HepG2 (cell line): ENCODE results near the gene CLDN24.

Experiments used
- ESRRA ChIP-seq: sonication (generic); formaldehyde crosslinking; IDR thresholded peaks from 2 replicates; pipeline ENCODE4 v1.5.1; 2020; ENCODE audit warnings: mild to moderate bottlenecking, low read depth, missing genetic modification reagents
- FOSL2 ChIP-seq: sonication (generic); formaldehyde crosslinking; IDR thresholded peaks from 2 replicates; pipeline ENCODE4 v1.4.0; 2020; ENCODE audit warnings: missing genetic modification reagents
- FOXK1 ChIP-seq: sonication (generic); formaldehyde crosslinking; IDR thresholded peaks from 2 replicates; pipeline ENCODE4 v1.4.0; 2020; ENCODE audit warnings: low read depth, missing genetic modification reagents, borderline replicate concordance
- HDAC2 ChIP-seq: sonication (generic); formaldehyde crosslinking; IDR thresholded peaks from 2 replicates; pipeline ENCODE4 v1.4.0; 2020; ENCODE audit warnings: missing genetic modification reagents
- MAFK ChIP-seq, 2 experiments: IDR thresholded peaks in 1 of 2; conservative IDR thresholded peaks in 1 of 2; 2 replicates each; pipeline ENCODE4 v1.6.1; 2011; ENCODE audit warnings: improper control_type of control experiment in 2 of 2, low read length in 2 of 2
- NCOR1 ChIP-seq: fragments of 200-600 bp; sonication (generic); IDR thresholded peaks from 2 replicates; pipeline ENCODE4 v1.7.0; 2017; ENCODE audit warnings: antibody characterized with exemption, low read length, borderline replicate concordance
- SNRNP70 ChIP-seq: fragments of 200-400 bp; formaldehyde crosslinking; IDR thresholded peaks from 2 replicates; pipeline ENCODE4 v1.6.1; 2017; ENCODE audit warnings: mild to moderate bottlenecking, low read depth, low read length, moderate library complexity
- ZNF747 ChIP-seq: sonication (generic); formaldehyde crosslinking; IDR thresholded peaks from 2 replicates; pipeline ENCODE4 v1.8.1; 2023; ENCODE audit warnings: missing genetic modification reagents, mild to moderate bottlenecking, borderline replicate concordance
- TF ChIP-seq, protein P1 (sequence below): conservative IDR thresholded peaks from 2 replicates; pipeline ENCODE4 v1.6.1; 2018; ENCODE audit warnings: missing genetic modification reagents
- TF ChIP-seq, protein P2 (sequence below): sonication (generic); formaldehyde crosslinking; IDR thresholded peaks from 2 replicates; pipeline ENCODE4 v1.4.0; 2020; ENCODE audit warnings: missing genetic modification reagents
- TF ChIP-seq, protein P3 (sequence below): sonication (generic); formaldehyde crosslinking; IDR thresholded peaks from 2 replicates; pipeline ENCODE4 v1.5.0; 2020; ENCODE audit warnings: mild to moderate bottlenecking, missing genetic modification reagents, moderate library complexity

DNA sequence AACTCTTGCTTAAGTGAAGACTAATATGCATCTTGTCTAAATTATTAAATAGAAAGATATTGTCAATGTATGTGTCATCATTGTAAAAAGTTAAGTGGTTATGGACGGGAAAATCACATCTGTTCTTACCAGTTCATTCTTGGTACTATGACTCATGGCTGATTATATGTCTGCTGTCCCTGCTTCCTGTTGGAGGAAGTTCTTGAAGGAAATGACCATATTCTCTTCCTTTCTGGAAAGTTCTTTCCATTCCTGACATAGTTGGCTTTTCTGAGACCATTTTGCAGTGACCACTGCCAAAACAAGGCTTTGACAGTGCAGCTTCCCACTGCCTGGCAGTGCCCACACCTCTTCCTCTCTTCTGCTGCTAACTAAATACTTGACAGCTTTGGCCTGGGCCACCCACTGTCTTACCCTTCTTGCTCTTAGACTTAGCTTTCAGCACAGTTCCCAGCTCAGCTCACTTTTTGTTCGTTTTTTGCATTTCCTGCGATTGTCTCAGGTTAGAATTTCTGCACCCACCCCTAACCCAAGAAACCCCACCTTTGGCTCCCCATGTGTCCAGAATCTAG lies 13.2 kb upstream of the CLDN24 start:
- TF ChIP-seq MAFK (conservative IDR thresholded peaks at IDR 0.05 in 1 of 2, IDR thresholded peaks at IDR 0.05 in 1 of 2; ENCODE audit: low read length in 2 of 2) (no peak), SNRNP70 (no peak), HDAC2 (no peak), ESRRA (CRISPR knock-in tag) (no peak), ZNF747 (CRISPR knock-in tag) (no peak), FOSL2 (no peak), FOXK1 (CRISPR knock-in tag) (no peak), NCOR1 (no peak)
- TF ChIP-seq, protein P1, sequence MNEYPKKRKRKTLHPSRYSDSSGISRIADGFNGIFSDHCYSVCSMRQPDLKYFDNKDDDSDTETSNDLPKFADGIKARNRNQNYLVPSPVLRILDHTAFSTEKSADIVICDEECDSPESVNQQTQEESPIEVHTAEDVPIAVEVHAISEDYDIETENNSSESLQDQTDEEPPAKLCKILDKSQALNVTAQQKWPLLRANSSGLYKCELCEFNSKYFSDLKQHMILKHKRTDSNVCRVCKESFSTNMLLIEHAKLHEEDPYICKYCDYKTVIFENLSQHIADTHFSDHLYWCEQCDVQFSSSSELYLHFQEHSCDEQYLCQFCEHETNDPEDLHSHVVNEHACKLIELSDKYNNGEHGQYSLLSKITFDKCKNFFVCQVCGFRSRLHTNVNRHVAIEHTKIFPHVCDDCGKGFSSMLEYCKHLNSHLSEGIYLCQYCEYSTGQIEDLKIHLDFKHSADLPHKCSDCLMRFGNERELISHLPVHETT (CRISPR knock-in tag): no peak
- TF ChIP-seq, protein P2, sequence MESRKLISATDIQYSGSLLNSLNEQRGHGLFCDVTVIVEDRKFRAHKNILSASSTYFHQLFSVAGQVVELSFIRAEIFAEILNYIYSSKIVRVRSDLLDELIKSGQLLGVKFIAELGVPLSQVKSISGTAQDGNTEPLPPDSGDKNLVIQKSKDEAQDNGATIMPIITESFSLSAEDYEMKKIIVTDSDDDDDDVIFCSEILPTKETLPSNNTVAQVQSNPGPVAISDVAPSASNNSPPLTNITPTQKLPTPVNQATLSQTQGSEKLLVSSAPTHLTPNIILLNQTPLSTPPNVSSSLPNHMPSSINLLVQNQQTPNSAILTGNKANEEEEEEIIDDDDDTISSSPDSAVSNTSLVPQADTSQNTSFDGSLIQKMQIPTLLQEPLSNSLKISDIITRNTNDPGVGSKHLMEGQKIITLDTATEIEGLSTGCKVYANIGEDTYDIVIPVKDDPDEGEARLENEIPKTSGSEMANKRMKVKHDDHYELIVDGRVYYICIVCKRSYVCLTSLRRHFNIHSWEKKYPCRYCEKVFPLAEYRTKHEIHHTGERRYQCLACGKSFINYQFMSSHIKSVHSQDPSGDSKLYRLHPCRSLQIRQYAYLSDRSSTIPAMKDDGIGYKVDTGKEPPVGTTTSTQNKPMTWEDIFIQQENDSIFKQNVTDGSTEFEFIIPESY (CRISPR knock-in tag): no peak
- TF ChIP-seq, protein P3, sequence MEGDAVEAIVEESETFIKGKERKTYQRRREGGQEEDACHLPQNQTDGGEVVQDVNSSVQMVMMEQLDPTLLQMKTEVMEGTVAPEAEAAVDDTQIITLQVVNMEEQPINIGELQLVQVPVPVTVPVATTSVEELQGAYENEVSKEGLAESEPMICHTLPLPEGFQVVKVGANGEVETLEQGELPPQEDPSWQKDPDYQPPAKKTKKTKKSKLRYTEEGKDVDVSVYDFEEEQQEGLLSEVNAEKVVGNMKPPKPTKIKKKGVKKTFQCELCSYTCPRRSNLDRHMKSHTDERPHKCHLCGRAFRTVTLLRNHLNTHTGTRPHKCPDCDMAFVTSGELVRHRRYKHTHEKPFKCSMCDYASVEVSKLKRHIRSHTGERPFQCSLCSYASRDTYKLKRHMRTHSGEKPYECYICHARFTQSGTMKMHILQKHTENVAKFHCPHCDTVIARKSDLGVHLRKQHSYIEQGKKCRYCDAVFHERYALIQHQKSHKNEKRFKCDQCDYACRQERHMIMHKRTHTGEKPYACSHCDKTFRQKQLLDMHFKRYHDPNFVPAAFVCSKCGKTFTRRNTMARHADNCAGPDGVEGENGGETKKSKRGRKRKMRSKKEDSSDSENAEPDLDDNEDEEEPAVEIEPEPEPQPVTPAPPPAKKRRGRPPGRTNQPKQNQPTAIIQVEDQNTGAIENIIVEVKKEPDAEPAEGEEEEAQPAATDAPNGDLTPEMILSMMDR (CRISPR knock-in tag): no peak
